Fibroblast of mammary gland (primary cell): ENCODE data around the gene ATP1A3.

Source experiments
- DNase-seq: peaks from one replicate; pipeline ENCODE4 v3.0.0-alpha.2; 2010; ENCODE audit warnings: low read depth
- H3K4me3 ChIP-seq: 2 replicates; pipeline ENCODE4 v1.5.1; 2011; ENCODE audit warnings: low read depth, mild to moderate bottlenecking, low read length, moderate library complexity; ENCODE audit not compliant: control insufficient read depth
- CTCF ChIP-seq: conservative IDR thresholded peaks from 2 replicates; pipeline ENCODE4 v1.5.1; 2011; ENCODE audit warnings: low read depth, low read length, inconsistent platforms; ENCODE audit not compliant: control insufficient read depth, insufficient read depth

Gene ATP1A3

GRCh38 chr19:41991025-41991424, 3.0 kb downstream of the ATP1A3 start:
- no peak for DNase-seq
- TF ChIP-seq CTCF = no peak
- no peak overlapping the region for H3K4me3 ChIP-seq

DNA sequence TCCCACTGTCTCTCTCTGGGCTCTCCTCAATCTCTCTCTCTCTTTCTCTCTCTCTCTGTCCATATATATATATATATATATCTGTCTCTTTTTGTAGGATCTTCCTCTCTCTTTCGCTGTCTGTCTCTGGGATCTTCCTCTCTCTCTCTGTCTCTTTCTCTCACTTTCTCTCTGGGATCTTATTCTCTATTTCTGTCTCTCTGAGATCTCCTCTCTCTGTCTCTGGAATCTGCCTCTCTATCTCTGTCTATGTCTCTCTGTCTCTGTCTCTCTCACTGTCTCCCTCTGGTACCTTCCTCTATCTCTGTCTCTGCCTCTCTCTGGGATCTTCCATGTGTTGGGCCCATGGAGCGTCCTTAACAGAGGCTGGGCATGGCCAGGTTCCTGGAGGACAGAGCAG, 3.4 kb downstream of the ATP1A3 start:
- DNase-seq = no peak
- no peak overlapping the region for H3K4me3 ChIP-seq
- TF ChIP-seq CTCF = no peak

GRCh38 chr19:41990028-41990427, 4.0 kb downstream of the ATP1A3 start:
- no peak for DNase-seq
- no peak overlapping the region for H3K4me3 ChIP-seq
- TF ChIP-seq CTCF = no peak

DNA sequence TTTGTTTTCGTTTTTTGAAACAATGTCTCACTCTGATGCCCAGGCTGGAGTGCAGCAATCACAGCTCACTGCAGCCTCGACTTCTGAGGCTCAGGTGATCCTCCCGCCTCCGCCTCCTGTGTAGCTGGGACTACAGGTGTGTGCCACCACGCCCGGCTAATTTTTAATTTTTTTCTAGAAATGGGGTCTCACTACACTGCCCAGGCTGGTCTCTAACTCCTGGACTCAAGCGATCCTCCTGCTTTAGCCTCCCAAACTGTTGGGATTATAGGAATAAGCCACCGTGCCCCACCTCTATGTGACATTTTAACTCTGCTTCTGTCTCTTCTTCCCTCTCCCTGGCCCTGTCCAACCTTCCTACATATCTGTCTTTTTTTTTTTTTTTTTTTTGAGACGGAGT, 5.1 kb downstream of the ATP1A3 start:
- DNase-seq = no peak
- no peak for TF ChIP-seq CTCF
- no peak overlapping the region for H3K4me3 ChIP-seq

DNA sequence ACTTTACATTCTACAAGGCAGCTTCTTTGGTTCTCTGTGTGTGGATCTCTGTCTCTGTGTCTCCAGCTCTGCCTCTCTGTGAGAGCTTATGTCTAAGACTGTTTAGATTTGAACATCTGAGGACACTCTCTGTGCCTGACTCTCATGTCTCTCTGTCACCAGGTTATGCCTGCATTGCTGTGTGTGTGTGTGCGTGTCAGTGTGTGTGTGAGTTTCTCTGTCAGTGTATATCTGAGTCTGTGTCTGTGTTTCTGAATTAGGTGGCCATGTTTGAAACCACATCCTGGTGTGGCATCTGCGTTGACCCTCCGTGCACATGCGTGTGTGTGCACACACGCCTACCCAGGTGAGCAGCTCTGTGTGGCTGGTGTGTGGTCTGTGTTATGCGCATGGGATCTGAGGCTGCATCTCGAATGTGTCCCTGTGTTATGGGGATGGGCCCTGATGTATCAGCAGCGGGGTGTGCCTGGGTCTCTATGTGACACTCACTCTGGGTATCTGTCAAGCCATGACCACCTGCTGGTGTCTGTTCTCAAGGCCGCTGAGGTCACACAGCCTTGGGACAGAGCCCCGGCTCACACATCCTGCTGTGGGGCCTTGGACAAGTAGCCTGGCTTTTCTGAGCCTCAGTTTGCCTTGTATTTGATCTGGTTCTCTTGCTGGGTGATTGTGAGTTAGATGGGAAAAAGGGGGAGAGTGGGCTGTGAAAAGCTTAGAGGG, 6.7 kb downstream of the ATP1A3 start:
- DNase-seq = no peak
- H3K4me3 ChIP-seq = no peak overlapping the region
- no peak for TF ChIP-seq CTCF

- no peak for DNase-seq
- TF ChIP-seq CTCF = no peak
- no peak overlapping the region for H3K4me3 ChIP-seq
Observed at GRCh38 chr19:41984961-41985360, 9.1 kb downstream of the ATP1A3 start.

GRCh38 chr19:41981724-41982123, 12.3 kb downstream of the ATP1A3 start:
- no peak overlapping the region for H3K4me3 ChIP-seq

More at GRCh38 chr19:41981724-41982123, 12.3 kb downstream of the ATP1A3 start:
- no peak for DNase-seq
- no peak for TF ChIP-seq CTCF
